Measurements from ENCODE around the gene PTH1R. TPM values are rescaled to one million over a fixed set of nuclear protein-coding genes. Genes with fewer than 3 reads are reported as not detected.

The PTH1R gene
- total RNA-seq, 1 experiment from 2014 or later: not detected

DNA sequence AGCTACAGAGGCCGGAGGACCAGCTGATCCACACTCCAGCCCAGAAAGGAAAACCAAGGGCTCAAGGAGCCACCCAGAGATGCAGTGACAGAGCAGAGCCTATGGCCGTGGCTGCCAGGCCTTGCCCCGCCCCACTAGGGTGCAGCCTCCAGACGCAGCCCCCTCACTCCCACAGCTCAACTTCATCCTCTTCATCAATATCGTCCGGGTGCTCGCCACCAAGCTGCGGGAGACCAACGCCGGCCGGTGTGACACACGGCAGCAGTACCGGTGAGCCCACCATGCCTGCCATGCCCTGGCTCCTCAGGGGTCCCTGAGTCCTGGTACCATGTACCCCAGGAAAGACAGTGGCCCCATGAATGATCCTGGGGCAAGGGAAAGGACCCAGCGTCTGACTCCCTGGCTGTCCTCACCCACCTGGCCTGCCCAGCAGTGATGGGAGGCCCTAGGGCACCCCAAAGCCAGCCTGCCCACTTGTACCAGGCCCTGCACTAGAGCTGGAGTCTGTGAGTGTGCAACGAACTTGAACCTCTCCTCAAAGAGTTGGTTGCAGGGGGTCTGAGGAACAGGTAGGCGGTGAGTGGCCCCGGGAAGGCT, 24.2 kb downstream of the PTH1R start:
- no peak for DNase-seq (ENCODE audit: low read depth, low spot score)
- Histone ChIP-seq H3K4me3 (ENCODE audit: low read depth in 2 of 2, low read length in 2 of 2) (no peak overlapping the region), H3K27ac (ENCODE audit: low read length) (no peak overlapping the region), H3K4me1 (ENCODE audit: control insufficient read depth, insufficient read depth, low read length) (no peaks in the 10 kb centered on the region), H3K9me3 (ENCODE audit: control insufficient read depth, insufficient read depth, low read depth, low read length) (no peaks in the 10 kb centered on the region), H3K36me3 (ENCODE audit: control insufficient read depth, insufficient read depth, low read length) (no peaks in the 10 kb centered on the region), H3K27me3 (ENCODE audit: control insufficient read depth, insufficient read depth, low read length) (no peaks in the 10 kb centered on the region)
- no peak for TF ChIP-seq POLR2AphosphoS5 (IDR thresholded peaks at IDR 0.05; ENCODE audit: low read depth, low read length)
- TF ChIP-seq, protein P1, sequence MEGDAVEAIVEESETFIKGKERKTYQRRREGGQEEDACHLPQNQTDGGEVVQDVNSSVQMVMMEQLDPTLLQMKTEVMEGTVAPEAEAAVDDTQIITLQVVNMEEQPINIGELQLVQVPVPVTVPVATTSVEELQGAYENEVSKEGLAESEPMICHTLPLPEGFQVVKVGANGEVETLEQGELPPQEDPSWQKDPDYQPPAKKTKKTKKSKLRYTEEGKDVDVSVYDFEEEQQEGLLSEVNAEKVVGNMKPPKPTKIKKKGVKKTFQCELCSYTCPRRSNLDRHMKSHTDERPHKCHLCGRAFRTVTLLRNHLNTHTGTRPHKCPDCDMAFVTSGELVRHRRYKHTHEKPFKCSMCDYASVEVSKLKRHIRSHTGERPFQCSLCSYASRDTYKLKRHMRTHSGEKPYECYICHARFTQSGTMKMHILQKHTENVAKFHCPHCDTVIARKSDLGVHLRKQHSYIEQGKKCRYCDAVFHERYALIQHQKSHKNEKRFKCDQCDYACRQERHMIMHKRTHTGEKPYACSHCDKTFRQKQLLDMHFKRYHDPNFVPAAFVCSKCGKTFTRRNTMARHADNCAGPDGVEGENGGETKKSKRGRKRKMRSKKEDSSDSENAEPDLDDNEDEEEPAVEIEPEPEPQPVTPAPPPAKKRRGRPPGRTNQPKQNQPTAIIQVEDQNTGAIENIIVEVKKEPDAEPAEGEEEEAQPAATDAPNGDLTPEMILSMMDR (IDR thresholded peaks at IDR 0.05): no peak
- intact Hi-C loops (cut with micrococcal nuclease; ENCODE audit: unreplicated experiment): no loop called here
- no peak for ATAC-seq
- CTCF ChIA-PET: no interaction called here
- no TSS peak for BruUV-seq (replicated peaks)
- in situ Hi-C loops (cut with HindIII; ENCODE audit: low pct_unique_long_range_greater_than_20kb, low sequenced_read_pairs): no loop called here
- POLR2A ChIA-PET: no interaction called here

DNA sequence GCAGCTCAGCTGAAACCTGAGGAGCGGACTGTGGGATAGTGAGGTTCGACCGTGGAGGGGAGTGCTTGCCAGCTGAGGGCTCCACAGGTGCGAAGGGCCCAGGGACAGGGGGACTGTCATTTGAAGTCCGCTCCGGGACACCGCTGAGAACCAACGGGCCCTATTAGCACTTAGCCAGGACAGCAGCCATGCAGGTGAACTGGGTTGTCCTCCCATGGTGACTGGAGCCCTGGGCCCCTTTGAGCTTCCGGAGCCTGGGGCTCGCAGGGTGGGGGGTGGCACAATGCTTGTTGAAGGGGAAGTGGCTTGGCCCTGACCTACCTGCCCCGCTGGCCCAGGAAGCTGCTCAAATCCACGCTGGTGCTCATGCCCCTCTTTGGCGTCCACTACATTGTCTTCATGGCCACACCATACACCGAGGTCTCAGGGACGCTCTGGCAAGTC, 24.7 kb downstream of the PTH1R start:
- Histone ChIP-seq H3K4me1 (ENCODE audit: control insufficient read depth, insufficient read depth, low read length) (no peaks in the 10 kb centered on the region), H3K27me3 (ENCODE audit: control insufficient read depth, insufficient read depth, low read length) (no peaks in the 10 kb centered on the region), H3K27ac (ENCODE audit: low read length) (no peak overlapping the region), H3K4me3 (ENCODE audit: low read depth in 2 of 2, low read length in 2 of 2) (no peak overlapping the region), H3K36me3 (ENCODE audit: control insufficient read depth, insufficient read depth, low read length) (no peaks in the 10 kb centered on the region), H3K9me3 (ENCODE audit: control insufficient read depth, insufficient read depth, low read depth, low read length) (no peaks in the 10 kb centered on the region)
- TF ChIP-seq TCF7L2 (IDR thresholded peaks at IDR 0.05; ENCODE audit: low read depth, low read length) (no peak), SIN3A (IDR thresholded peaks at IDR 0.05; ENCODE audit: borderline replicate concordance, insufficient read depth, low read depth, low read length) (no peak), POLR2AphosphoS5 (IDR thresholded peaks at IDR 0.05; ENCODE audit: low read depth, low read length) (no peak)
- TF ChIP-seq, protein P2, sequence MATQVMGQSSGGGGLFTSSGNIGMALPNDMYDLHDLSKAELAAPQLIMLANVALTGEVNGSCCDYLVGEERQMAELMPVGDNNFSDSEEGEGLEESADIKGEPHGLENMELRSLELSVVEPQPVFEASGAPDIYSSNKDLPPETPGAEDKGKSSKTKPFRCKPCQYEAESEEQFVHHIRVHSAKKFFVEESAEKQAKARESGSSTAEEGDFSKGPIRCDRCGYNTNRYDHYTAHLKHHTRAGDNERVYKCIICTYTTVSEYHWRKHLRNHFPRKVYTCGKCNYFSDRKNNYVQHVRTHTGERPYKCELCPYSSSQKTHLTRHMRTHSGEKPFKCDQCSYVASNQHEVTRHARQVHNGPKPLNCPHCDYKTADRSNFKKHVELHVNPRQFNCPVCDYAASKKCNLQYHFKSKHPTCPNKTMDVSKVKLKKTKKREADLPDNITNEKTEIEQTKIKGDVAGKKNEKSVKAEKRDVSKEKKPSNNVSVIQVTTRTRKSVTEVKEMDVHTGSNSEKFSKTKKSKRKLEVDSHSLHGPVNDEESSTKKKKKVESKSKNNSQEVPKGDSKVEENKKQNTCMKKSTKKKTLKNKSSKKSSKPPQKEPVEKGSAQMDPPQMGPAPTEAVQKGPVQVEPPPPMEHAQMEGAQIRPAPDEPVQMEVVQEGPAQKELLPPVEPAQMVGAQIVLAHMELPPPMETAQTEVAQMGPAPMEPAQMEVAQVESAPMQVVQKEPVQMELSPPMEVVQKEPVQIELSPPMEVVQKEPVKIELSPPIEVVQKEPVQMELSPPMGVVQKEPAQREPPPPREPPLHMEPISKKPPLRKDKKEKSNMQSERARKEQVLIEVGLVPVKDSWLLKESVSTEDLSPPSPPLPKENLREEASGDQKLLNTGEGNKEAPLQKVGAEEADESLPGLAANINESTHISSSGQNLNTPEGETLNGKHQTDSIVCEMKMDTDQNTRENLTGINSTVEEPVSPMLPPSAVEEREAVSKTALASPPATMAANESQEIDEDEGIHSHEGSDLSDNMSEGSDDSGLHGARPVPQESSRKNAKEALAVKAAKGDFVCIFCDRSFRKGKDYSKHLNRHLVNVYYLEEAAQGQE (IDR thresholded peaks at IDR 0.05; ENCODE audit: insufficient read depth in 1 of 2, low read depth in 2 of 2, low read length in 1 of 2): no peak
- TF ChIP-seq, protein P1 (IDR thresholded peaks at IDR 0.05): no peak
- CTCF ChIA-PET: no interaction called here
- no peak for DNase-seq (ENCODE audit: low read depth, low spot score)
- in situ Hi-C loops (cut with HindIII; ENCODE audit: low pct_unique_long_range_greater_than_20kb, low sequenced_read_pairs) (no loop called here), intact Hi-C loops (cut with micrococcal nuclease; ENCODE audit: unreplicated experiment) (no loop called here)
- POLR2A ChIA-PET: no interaction called here
- no peak for ATAC-seq
- BruUV-seq (replicated peaks): no TSS peak

All from Panc1 (cell line).